EH (cell line): ENCODE results near the gene ACTMAP.

ENCODE experiments used
- DNase-seq: peaks from one replicate; pipeline ENCODE4 v3.0.0-alpha.2; 2015; ENCODE audit warnings: low read depth

ACTMAP gene

DNA sequence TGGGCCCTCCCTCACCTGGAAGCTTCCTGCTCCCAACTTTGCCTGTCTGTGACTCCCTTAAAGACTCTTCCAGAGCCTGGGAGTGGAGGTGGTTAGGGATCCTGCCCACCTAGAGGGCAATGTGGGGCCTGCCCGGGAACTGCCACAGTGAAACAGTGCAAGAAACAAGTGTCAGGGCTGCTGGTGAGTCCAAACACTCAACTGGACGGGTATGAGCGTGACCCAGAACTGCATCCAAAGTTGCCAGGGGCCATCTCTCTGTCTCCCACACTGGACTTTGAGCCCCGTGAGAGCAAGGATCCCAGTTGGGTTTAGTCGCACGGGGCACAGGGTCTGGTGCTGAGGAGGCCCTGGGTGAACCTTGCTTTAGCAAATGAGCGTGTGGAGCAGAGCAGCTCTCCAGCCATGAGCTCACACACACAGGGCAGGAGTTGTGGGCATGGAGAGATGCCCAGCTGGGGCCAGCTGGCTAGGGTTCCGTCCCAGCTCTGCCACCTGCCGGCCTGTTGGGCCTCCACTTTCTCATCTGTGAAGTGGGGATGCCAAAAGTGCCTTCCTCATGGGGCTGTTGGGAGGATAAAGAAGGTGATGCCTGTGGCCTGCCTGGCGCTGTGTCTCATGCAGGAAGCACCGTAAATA, 57.0 kb downstream of the ACTMAP start:
- DNase-seq = no peak

- no peak for DNase-seq
These were observed 58.1 kb downstream of the ACTMAP start for GRCh38 chr19:40692212-40692551.

- no peak for DNase-seq
These were observed 58.7 kb downstream of the ACTMAP start for GRCh38 chr19:40691421-40692211.
